Fibroblast of lung (primary cell): ENCODE measurements around the gene EPB41L5.

Experiments used
- EZH2 ChIP-seq: IDR thresholded peaks from 2 replicates; pipeline ENCODE4 v1.5.1; 2012; ENCODE audit warnings: low read length, control low read depth, mild to moderate bottlenecking; ENCODE audit errors: missing control alignments
- TF ChIP-seq, protein P1 (sequence below), 2 donors: IDR thresholded peaks in 1 of 2; conservative IDR thresholded peaks in 1 of 2; 1 replicate in 1 of 2; 2 replicates in 1 of 2; pipeline ENCODE4 v1.5.1; 2011 to 2012; ENCODE audit warnings: low read length in 2 of 2, control low read depth in 1 of 2, inconsistent platforms in 1 of 2, low read depth in 1 of 2, mild to moderate bottlenecking in 1 of 2

DNA sequence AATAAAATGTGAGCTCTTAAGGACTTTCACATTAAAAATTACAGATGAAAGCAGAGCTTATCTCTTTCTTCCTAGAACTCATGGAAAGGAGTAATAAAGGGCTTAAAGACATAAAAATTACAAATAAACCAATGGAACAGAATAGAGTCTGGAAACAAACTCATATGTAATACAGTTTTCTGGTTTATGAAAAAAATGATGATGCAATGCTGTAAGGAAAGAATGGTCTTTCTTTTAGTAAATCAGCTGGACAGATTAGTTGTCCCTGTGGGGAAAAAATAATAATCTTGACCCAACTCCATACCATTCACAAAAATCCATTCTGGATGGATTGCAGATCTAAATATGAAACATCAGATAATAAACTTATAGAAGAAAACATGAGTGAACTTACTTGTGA, 156.1 kb downstream of the EPB41L5 start:
- TF ChIP-seq, protein P1, sequence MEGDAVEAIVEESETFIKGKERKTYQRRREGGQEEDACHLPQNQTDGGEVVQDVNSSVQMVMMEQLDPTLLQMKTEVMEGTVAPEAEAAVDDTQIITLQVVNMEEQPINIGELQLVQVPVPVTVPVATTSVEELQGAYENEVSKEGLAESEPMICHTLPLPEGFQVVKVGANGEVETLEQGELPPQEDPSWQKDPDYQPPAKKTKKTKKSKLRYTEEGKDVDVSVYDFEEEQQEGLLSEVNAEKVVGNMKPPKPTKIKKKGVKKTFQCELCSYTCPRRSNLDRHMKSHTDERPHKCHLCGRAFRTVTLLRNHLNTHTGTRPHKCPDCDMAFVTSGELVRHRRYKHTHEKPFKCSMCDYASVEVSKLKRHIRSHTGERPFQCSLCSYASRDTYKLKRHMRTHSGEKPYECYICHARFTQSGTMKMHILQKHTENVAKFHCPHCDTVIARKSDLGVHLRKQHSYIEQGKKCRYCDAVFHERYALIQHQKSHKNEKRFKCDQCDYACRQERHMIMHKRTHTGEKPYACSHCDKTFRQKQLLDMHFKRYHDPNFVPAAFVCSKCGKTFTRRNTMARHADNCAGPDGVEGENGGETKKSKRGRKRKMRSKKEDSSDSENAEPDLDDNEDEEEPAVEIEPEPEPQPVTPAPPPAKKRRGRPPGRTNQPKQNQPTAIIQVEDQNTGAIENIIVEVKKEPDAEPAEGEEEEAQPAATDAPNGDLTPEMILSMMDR (conservative IDR thresholded peaks at IDR 0.05 in 1 of 2, IDR thresholded peaks at IDR 0.05 in 1 of 2; ENCODE audit: low read depth in 1 of 2, low read length in 2 of 2): no peak
- TF ChIP-seq EZH2: no peak
